AG09319 (cell line): ENCODE data around the gene AZIN2.

Source experiments
- DNase-seq: peaks from one replicate; pipeline ENCODE4 v3.0.0-alpha.2; 2010; ENCODE audit warnings: low read depth; ENCODE audit errors: extremely low read depth
- TF ChIP-seq, protein P1 (sequence below): IDR thresholded peaks from 2 replicates; pipeline ENCODE4 v1.5.1; 2011; ENCODE audit warnings: low read depth, mild to moderate bottlenecking, inconsistent platforms, low read length, moderate library complexity

Gene AZIN2

DNA sequence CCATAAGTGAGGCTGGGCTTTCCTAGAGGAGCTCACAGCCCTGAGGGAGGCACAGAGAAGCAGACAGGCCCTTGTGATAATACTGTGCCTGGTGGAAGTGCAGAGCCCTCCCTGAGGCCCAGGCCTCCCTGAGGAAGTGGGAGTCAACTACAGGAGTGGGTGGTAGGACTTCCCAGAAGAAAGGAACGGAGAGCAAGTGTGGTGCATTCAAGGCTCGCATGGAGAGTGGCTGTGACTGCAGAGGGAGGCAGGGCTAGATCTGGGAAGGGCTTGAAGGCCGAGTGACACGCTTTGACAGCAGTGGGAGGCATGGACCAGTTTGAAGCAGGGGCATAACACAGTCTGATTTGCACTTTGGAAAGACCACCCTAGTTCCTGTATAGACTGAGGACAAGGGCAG is 37.3 kb downstream of the AZIN2 start:
- no peak for DNase-seq

GRCh38 chr1:33119050-33119449 is 38.1 kb downstream of the AZIN2 start:
- no peak for DNase-seq
- TF ChIP-seq, protein P1, sequence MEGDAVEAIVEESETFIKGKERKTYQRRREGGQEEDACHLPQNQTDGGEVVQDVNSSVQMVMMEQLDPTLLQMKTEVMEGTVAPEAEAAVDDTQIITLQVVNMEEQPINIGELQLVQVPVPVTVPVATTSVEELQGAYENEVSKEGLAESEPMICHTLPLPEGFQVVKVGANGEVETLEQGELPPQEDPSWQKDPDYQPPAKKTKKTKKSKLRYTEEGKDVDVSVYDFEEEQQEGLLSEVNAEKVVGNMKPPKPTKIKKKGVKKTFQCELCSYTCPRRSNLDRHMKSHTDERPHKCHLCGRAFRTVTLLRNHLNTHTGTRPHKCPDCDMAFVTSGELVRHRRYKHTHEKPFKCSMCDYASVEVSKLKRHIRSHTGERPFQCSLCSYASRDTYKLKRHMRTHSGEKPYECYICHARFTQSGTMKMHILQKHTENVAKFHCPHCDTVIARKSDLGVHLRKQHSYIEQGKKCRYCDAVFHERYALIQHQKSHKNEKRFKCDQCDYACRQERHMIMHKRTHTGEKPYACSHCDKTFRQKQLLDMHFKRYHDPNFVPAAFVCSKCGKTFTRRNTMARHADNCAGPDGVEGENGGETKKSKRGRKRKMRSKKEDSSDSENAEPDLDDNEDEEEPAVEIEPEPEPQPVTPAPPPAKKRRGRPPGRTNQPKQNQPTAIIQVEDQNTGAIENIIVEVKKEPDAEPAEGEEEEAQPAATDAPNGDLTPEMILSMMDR: no peak

More for the DNA sequence above, 37.3 kb downstream of the AZIN2 start:
- TF ChIP-seq, protein P1: no peak

DNA sequence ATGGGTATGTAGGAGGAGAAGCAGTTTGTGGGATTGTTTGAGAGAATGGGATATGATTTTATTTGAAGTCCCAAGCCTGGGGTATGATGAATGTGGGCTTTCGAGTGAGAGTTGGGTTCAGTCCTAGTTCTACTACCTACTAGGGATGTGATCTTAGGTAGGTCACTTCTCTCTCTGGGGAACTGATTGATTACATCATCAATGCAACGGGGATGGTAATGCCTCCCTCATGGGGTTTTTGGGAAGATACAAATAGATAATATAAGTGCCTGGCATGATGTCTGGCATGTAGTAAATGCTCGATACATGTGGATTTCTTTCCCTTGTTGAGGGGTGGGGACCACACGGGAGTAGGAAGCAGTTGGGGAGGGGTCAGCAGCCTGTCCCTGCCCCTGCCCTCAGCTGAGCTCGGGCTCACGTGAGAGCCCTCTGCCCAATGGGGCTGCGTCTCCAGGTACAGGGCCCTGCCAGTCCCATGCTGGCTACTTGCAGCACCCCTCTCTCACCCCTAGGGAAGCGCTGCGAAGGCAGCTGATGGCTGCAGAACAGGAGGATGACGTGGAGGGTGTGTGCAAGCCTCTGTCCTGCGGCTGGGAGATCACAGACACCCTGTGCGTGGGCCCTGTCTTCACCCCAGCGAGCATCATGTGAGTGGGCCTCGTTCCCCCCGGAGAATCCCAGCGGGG is 38.7 kb downstream of the AZIN2 start:
- TF ChIP-seq, protein P1: no peak
- no peak for DNase-seq

- no peak for DNase-seq
- TF ChIP-seq, protein P1: no peak
These were observed 39.7 kb downstream of the AZIN2 start for GRCh38 chr1:33120436-33121231.

GRCh38 chr1:33121728-33122127 is 40.8 kb downstream of the AZIN2 start:
- TF ChIP-seq, protein P1: no peak

DNA sequence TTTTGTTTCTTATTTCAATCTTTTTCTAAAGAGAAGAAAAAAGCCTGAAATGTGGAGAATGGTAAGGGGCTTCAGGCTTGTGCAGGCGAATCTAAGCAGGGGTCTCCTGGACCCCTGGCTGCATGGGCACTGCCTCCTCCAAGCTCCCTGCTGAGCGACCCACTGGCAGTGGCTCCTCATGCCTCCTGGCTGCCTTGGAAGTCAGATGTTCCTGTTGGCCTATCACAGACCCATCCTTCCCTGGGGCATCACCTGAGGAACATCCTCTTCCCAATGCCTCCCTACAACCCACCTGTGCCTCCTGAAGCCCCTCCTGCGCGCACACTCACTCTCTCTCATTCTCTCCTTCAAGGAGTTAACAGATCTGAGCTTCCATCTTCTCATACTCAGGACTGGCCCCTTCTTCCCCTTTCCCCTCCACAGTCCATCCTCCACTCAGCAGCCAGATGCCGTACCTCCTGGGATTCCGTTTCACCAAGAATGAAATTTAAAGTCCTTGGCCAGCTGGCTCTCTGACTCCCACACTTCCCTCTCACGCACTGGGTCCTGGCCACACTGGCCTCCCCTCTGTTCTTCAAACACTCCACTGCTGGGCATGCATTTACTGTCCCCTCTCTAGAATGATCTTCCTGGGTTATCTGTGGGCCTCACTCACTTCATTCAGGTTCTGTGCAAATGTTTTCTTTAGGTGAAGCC is 41.7 kb downstream of the AZIN2 start:
- TF ChIP-seq, protein P1: no peak
- DNase-seq: no peak

More at GRCh38 chr1:33121728-33122127, 40.8 kb downstream of the AZIN2 start:
- DNase-seq: no peak
